ENCODE results near the gene ROPN1L. TPM values are rescaled to one million over a fixed set of nuclear protein-coding genes. Genes with fewer than 3 reads are reported as not detected.

The ROPN1L gene
- total and polyA plus RNA-seq, 2 of the 13 experiments (the other 11 are each of a cell fraction or from before 2014, with no cell fraction given): not detected

GRCh38 chr5:10431415-10431814 is 10.3 kb upstream of the ROPN1L start (continued):
- 0 out of 2 replicates have a peak, but pooled peaks have one; percentile 15 for TF ChIP-seq HNF4A (CRISPR knock-in tag; IDR thresholded peaks at IDR 0.05)

GRCh38 chr5:10432059-10433008 is 9.3 kb upstream of the ROPN1L start:
- FAIRE-seq (no peak), DNase-seq (ENCODE audit: low spot score) (no peak), ATAC-seq (no peak)
- Histone ChIP-seq H3K27me3 (ENCODE audit: control insufficient read depth in 1 of 2, insufficient read depth in 2 of 2, low read length in 2 of 2) (no peaks in the 10 kb centered on the region), H4K20me1 (ENCODE audit: insufficient read depth, low read length) (no peaks in the 10 kb centered on the region), H3K9ac (ENCODE audit: insufficient read depth, low read depth, low read length) (no peak overlapping the region), H2AFZ (ENCODE audit: low read length) (no peak overlapping the region), H3K4me1 (ENCODE audit: insufficient read depth, low read length) (peaks cover 16% of the 10 kb centered on the region), H3K27ac (ENCODE audit: extremely low read length, insufficient read depth, low read length) (no peak overlapping the region), H3K4me3 (replicated peaks in 1 of 3; ENCODE audit: insufficient read depth in 1 of 3, low read depth in 2 of 3, low read length in 3 of 3) (no peak overlapping the region), H3K36me3 (replicated peaks in 1 of 2; ENCODE audit: control insufficient read depth in 1 of 2, insufficient read depth in 2 of 2, low read length in 2 of 2) (peaks cover 13 to 72% of the 10 kb centered on the region in 2 experiments), H3K79me2 (ENCODE audit: insufficient read depth, low read length) (no peaks in the 10 kb centered on the region), H3K9me3 (ENCODE audit: low read length) (no peaks in the 10 kb centered on the region), H3K4me2 (ENCODE audit: low read depth, low read length) (no peak overlapping the region)
- in situ Hi-C loops (cut with HindIII; ENCODE audit: extremely low pct_ligation_motif_present, low pct_unique_long_range_greater_than_20kb) (no loop called here), intact Hi-C loops (cut with micrococcal nuclease; ENCODE audit: unreplicated experiment) (no loop called here)
- no peak for TF ChIP-seq SAP130 (CRISPR knock-in tag; IDR thresholded peaks at IDR 0.05; ENCODE audit: low read depth)
- TF ChIP-seq ARNT2 (CRISPR knock-in tag; IDR thresholded peaks at IDR 0.05; ENCODE audit: low read depth): no peak
- TF ChIP-seq ZSCAN21 (CRISPR knock-in tag; IDR thresholded peaks at IDR 0.05; ENCODE audit: borderline replicate concordance): no peak
- TF ChIP-seq ZNF558 (CRISPR knock-in tag; IDR thresholded peaks at IDR 0.05; ENCODE audit: borderline replicate concordance): no peak
- no peak for TF ChIP-seq CENPT (CRISPR knock-in tag; IDR thresholded peaks at IDR 0.05; ENCODE audit: low read depth)
- no peak for TF ChIP-seq TEAD2 (CRISPR knock-in tag; IDR thresholded peaks at IDR 0.05)
- TF ChIP-seq ZNF331 (CRISPR knock-in tag; IDR thresholded peaks at IDR 0.05): no peak
- no peak for TF ChIP-seq ZNF761 (CRISPR knock-in tag; conservative IDR thresholded peaks at IDR 0.05)
- BruUV-seq (replicated peaks): no TSS peak
- ChIA-PET CTCF (ENCODE audit: low intra/inter-chr PET ratio, low total read pairs) (no interaction called here), POLR2A (no interaction called here)
- WGBS (ENCODE audit: low lambda C conversion rate): 98% methylated on average over 8 of the region's 8 CpGs
